Measurements from ENCODE around the gene NRSN1.

GRCh38 chr6:24079076-24079475 lies 46.9 kb upstream of the NRSN1 start:
- TF ChIP-seq CTCF (IDR thresholded peaks at IDR 0.05; ENCODE audit: low read depth, low read length, poor library complexity, severe bottlenecking) (no peak), EZH2phosphoT487 (IDR thresholded peaks at IDR 0.05; ENCODE audit: borderline replicate concordance, low read length) (no peak)
